Uterus (tissue), 4 donors: ENCODE results near the gene SHISA4. TPM values are rescaled to one million over a fixed set of nuclear protein-coding genes. Genes with fewer than 3 reads are reported as not detected.

ENCODE experiments used
- DNase-seq, 2 donors: peaks; one replicate each; pipeline ENCODE4 v3.0.0-alpha.2; 2019 to 2020
- H3K27ac ChIP-seq, 2 donors: fragments of 200-600 bp; sonication (generic); 1 replicate in 1 of 2; 2 replicates in 1 of 2; pipeline ENCODE4 v1.5.1; 2016 to 2018
- H3K27me3 ChIP-seq, 2 donors: fragments of 200-600 bp; sonication (generic); one replicate each; pipeline ENCODE4 v1.5.1; 2018 to 2019; ENCODE audit warnings: control low read depth in 1 of 2
- H3K36me3 ChIP-seq, 2 donors: fragments of 200-600 bp; sonication (generic); one replicate each; pipeline ENCODE4 v1.5.1; 2019; ENCODE audit warnings: control low read depth in 1 of 2
- H3K4me1 ChIP-seq, 2 donors: fragments of 200-600 bp; sonication (generic); one replicate each; pipeline ENCODE4 v1.5.1; 2018 to 2019; ENCODE audit warnings: control low read depth in 1 of 2
- H3K4me3 ChIP-seq, 2 donors: fragments of 200-600 bp; sonication (generic); 1 replicate in 1 of 2; 2 replicates in 1 of 2; pipeline ENCODE4 v1.5.1; 2018 to 2019; ENCODE audit warnings: mild to moderate bottlenecking in 1 of 2
- H3K9me3 ChIP-seq, 2 donors: fragments of 200-600 bp; sonication (generic); one replicate each; pipeline ENCODE4 v1.5.1; 2019; ENCODE audit warnings: control low read depth in 1 of 2
- CTCF ChIP-seq, 4 experiments: fragments of 200-600 bp in 2 of 4; fragments of 450-650 bp in 2 of 4; sonication (generic) in 2 of 4; IDR thresholded peaks; one replicate each; pipeline ENCODE4 v1.5.1; 2016 to 2019; ENCODE audit warnings: antibody characterized with exemption in 4 of 4, mild to moderate bottlenecking in 2 of 4, moderate library complexity in 1 of 4
- POLR2A ChIP-seq, 2 donors: fragments of 450-650 bp; IDR thresholded peaks; one replicate each; pipeline ENCODE4 v1.6.1; 2016; ENCODE audit warnings: antibody characterized with exemption in 2 of 2, mild to moderate bottlenecking in 1 of 2, moderate library complexity in 1 of 2
- intact Hi-C: fragments of 100-400 bp; cut with DNase I; formaldehyde crosslinking; loops from one replicate; pipeline ENCODE4 v1.15.1; 2023; ENCODE audit warnings: low total_unique reads
- total RNA-seq, 4 donors: library from RNA; depleted of rRNA in 3 of 4; stranded (reverse); fragments of >200 nt in 3 of 4; gene quantifications; one replicate each; pipeline versions ENCODE4 v1.1.0 to v1.2.4, GENCODE V29; 2014 to 2023
- donor health status: DM: yes; HTN: yes; CAD: no.

Gene SHISA4
- total RNA-seq, 4 donors from 2014 or later = 2.1 to 52.8 (median 12.0) TPM

GRCh38 chr1:201842472-201843027 is 46.1 kb upstream of the SHISA4 start:
- Histone ChIP-seq H3K36me3 (no peaks in the 10 kb centered on the region), H3K27me3 (no peaks in the 10 kb centered on the region), H3K4me3 (no peak overlapping the region), H3K4me1 (no peaks in the 10 kb centered on the region), H3K27ac (no peak overlapping the region), H3K9me3 (no peaks in the 10 kb centered on the region)
- intact Hi-C loops = no loop called here
- no peak for DNase-seq
- TF ChIP-seq CTCF (IDR thresholded peaks at IDR 0.05) (no peak), POLR2A (IDR thresholded peaks at IDR 0.05) (no peak)

DNA sequence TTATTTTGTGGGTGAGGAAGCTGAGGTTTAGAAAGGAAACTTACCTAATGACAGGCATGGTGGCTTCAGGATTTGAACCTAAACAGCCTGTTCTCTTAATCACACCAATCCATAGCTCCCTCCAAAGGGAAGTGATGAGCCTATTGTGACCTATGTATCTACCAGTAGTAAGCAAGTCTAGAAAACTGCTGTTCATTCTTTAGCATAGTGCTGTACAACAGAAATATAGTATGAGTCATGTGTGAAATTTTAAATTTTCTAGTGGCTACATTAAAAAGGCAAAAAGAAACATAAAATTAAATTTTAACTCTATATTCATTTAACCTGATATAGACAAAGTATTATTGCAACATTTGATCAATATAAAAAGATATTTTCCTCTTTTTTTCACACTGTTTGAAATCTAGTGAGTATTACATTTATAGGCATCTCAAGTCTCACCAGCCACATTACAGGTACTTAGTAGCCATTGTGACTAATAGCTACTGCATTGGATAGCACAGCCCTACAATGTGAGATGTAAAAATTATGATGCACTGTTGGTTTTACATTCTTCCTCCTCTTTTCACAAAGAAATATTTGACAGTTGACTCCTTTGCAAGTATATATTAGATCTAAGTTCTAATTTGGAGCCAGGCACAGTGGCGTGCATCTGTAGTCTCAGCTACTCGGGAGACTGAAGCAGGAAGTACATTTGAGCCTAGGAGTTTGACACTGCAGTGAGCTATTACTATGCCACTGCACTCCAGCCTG is 43.2 kb upstream of the SHISA4 start:
- no peaks in the 10 kb centered on the region for H3K4me1 ChIP-seq
- no peaks in the 10 kb centered on the region for H3K36me3 ChIP-seq
- H3K27me3 ChIP-seq = no peaks in the 10 kb centered on the region
- intact Hi-C loops = no loop called here
- no peaks in the 10 kb centered on the region for H3K9me3 ChIP-seq
- H3K4me3 ChIP-seq = no peak overlapping the region
- no peak for DNase-seq
- H3K27ac ChIP-seq = no peak overlapping the region
- no peak for TF ChIP-seq POLR2A (IDR thresholded peaks at IDR 0.05)
- no peak for TF ChIP-seq CTCF (IDR thresholded peaks at IDR 0.05)

GRCh38 chr1:201847150-201847549 is 41.5 kb upstream of the SHISA4 start:
- DNase-seq = no peak
- no peaks in the 10 kb centered on the region for H3K27me3 ChIP-seq
- H3K36me3 ChIP-seq = no peaks in the 10 kb centered on the region
- H3K27ac ChIP-seq = no peak overlapping the region
- TF ChIP-seq CTCF (IDR thresholded peaks at IDR 0.05) (no peak), POLR2A (IDR thresholded peaks at IDR 0.05) (no peak)
- no peak overlapping the region for H3K4me3 ChIP-seq
- no peaks in the 10 kb centered on the region for H3K9me3 ChIP-seq
- intact Hi-C loops = no loop called here
- no peaks in the 10 kb centered on the region for H3K4me1 ChIP-seq

GRCh38 chr1:201848230-201848629 is 40.5 kb upstream of the SHISA4 start:
- no peak for DNase-seq
- Histone ChIP-seq H3K4me3 (no peak overlapping the region), H3K9me3 (no peaks in the 10 kb centered on the region), H3K27ac (no peak overlapping the region), H3K36me3 (no peaks in the 10 kb centered on the region), H3K4me1 (no peaks in the 10 kb centered on the region), H3K27me3 (no peaks in the 10 kb centered on the region)
- intact Hi-C loops = no loop called here
- TF ChIP-seq CTCF (IDR thresholded peaks at IDR 0.05) (no peak), POLR2A (IDR thresholded peaks at IDR 0.05) (no peak)

- no peak for DNase-seq
- H3K36me3 ChIP-seq = no peaks in the 10 kb centered on the region
- intact Hi-C loops = no loop called here
- H3K27me3 ChIP-seq = no peaks in the 10 kb centered on the region
- no peaks in the 10 kb centered on the region for H3K9me3 ChIP-seq
- H3K4me3 ChIP-seq = no peak overlapping the region
- no peaks in the 10 kb centered on the region for H3K4me1 ChIP-seq
- TF ChIP-seq CTCF (IDR thresholded peaks at IDR 0.05) = no peak
- TF ChIP-seq POLR2A (IDR thresholded peaks at IDR 0.05) = no peak
- H3K27ac ChIP-seq = peak overlapping the region; percentile 16 to 61
These were observed 39.2 kb upstream of the SHISA4 start for GRCh38 chr1:201849372-201850052.
